Measurements from ENCODE around the gene NOL11.
"Not testable (repeated sequence)": the region's sequence is repeated elsewhere in the genome, so short reads cannot be mapped to it uniquely, and the experiment has no call there.

NOL11 gene

DNA sequence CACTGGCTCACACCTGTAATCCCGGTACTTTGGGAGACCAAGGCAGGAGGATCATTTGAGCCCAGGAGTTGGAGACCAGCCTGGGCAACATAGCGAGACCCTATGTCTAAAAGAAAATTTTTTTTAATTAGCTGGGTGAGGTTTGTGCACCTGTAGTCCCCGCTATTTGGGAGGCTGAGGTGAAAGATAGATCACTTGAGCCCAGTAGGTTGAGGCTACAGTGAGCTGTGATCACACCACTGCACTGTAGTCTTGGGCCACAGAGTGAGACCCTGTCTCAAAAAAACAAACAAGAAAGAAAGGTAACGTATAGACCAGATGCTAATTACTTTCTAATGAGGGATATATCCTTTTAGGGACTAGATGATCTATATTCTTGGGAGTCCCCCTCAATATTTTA, 8.1 kb downstream of the NOL11 start:
- DNase-seq (ENCODE audit: insufficient read length, low spot score) (no peak), FAIRE-seq (no peak)
- TF ChIP-seq POLR2A (IDR thresholded peaks at IDR 0.05; ENCODE audit: low read depth, low read length): no peak

DNA sequence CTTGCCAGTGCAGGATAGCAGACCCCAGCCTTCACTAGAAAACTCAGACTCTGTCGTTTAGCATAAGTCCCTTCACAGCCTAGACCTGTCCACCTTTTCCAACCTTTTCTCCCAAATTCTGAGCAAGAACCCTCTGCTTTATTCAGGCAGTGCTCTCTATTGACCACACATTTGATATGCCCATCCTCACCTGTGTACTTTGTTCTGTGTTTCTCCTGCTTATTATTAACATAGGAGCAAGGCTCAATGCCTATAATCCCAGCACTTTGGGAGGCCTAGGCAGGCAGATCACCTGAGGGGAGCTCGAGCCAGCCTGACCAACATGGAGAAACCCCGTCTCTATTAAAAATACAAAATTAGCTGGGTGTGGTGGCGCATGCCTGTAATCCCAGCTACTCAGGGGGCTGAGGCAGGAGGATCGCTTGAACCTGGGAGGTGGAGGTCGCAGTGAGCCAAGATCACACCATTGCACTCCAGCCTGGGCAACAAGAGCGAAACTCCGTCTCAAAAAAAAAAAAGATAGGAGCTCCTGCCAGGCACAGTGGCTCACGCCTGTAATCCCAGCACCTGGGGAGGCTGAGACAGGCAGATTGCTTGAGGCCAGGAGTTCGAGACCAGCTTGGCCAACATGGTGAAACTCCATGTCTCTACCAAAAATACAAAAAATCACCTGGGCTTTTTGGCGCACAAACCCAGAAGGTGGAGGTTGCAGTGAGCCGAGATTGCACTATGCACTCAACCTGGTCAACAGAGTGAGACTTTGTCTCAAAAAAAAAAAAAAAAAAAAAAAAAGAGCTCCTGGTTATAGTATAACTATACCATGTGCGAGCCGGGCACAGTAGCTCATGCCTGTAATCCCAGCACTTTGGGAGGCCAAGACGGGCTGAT, 9.7 kb downstream of the NOL11 start:
- not testable (repeated sequence) for FAIRE-seq; DNase-seq (ENCODE audit: insufficient read length, low spot score)

DNA sequence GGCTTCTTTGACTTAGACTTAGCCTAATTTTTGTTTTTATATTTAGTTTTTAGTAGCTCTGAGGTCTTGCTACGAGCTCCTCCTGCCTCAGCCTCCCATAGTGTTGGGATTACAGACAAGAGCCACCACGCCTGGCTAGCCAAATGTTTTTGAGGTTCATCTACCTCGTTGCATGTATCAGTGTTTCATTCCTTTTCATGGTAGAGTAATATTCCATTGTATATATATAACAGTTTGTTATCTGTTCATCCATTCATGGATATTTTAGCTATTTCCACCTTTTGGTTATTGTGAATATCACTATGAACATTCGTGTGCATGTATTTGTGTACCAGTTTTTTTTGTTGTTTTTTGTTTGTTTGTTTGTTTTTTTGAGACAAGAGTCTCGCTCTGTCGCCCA, 12.2 kb downstream of the NOL11 start:
- no peak for TF ChIP-seq POLR2A (IDR thresholded peaks at IDR 0.05; ENCODE audit: low read depth, low read length)
- FAIRE-seq: no peak
- no peak for DNase-seq (ENCODE audit: insufficient read length, low spot score)

DNA sequence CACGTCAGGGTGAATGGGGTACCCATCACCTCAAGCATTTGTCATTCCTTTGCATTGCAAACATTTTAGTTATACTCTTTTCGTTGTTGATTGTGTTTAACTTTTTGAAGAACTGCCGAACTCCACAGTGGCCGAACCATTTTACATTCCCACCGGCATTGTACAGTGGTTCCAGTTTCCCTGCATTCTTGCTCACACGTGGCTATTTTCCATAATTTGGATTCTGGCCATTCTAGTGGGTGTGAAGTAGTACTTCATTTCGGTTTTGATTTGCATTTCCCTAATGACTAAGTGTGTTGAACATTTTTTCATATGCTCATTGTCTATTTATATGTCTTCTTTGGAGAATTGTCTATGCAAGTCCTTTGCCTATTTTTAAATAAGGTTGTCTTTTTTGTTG, 13.0 kb downstream of the NOL11 start:
- TF ChIP-seq POLR2A (IDR thresholded peaks at IDR 0.05; ENCODE audit: low read depth, low read length): no peak
- DNase-seq (ENCODE audit: insufficient read length, low spot score): no peak
- no peak for FAIRE-seq

- no peak for TF ChIP-seq POLR2A (IDR thresholded peaks at IDR 0.05; ENCODE audit: low read depth, low read length)
- DNase-seq (ENCODE audit: insufficient read length, low spot score) (no peak), FAIRE-seq (no peak)
Observed at GRCh38 chr17:67733449-67733848, 15.7 kb downstream of the NOL11 start.

- DNase-seq (ENCODE audit: insufficient read length, low spot score): no peak
- no peak for TF ChIP-seq POLR2A (IDR thresholded peaks at IDR 0.05; ENCODE audit: low read depth, low read length)
- no peak for FAIRE-seq
Observed at GRCh38 chr17:67737145-67737544, 19.4 kb downstream of the NOL11 start.

DNA sequence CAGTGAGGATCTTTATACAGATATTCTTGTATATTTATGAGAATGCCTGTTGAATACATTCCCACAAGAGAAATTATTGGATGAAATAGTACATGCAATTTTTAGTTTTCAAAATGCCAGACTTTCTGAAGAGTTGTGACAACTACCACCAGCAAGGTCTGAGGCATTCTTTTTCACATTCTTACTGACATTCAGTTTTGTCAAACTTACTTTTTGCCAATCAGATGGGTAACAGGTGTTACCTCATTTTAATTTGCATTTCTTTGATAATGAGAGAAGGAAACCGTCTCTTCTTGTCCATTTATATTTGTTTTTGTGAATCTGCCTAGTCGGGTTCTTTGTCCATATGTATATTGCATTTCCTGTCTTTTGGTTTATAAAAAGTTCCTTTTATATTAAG, 24.3 kb downstream of the NOL11 start:
- FAIRE-seq: peak; percentile 33
- DNase-seq (ENCODE audit: insufficient read length, low spot score): no peak
- no peak for TF ChIP-seq POLR2A (IDR thresholded peaks at IDR 0.05; ENCODE audit: low read depth, low read length)

- FAIRE-seq: no peak
- TF ChIP-seq POLR2A (IDR thresholded peaks at IDR 0.05; ENCODE audit: low read depth, low read length): no peak
- DNase-seq (ENCODE audit: insufficient read length, low spot score): no peak
Observed at GRCh38 chr17:67746704-67747571, 29.2 kb downstream of the NOL11 start.

GRCh38 chr17:67747681-67748235, 30.0 kb downstream of the NOL11 start:
- DNase-seq (ENCODE audit: insufficient read length, low spot score) (no peak), FAIRE-seq (no peak)
- TF ChIP-seq POLR2A (IDR thresholded peaks at IDR 0.05; ENCODE audit: low read depth, low read length): no peak

DNA sequence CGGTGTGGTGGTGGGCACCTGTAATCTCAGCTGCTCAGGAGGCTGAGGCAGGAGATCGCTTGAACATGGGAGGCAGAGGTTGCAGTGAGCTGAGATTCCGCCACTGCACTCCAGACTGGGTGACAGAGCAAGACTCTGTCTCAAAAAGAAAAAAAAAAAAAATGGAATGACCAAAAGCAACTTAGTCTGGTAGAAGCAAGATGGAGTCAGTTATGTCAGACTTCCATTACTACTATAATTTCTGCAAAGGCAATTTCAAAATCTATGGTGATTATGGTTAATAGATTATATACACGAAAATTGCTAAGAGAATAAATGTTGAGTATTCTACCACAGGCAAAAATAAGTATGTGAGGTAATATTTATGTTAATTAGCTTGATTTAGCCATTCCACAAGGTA, 32.3 kb downstream of the NOL11 start:
- DNase-seq (ENCODE audit: insufficient read length, low spot score) (no peak), FAIRE-seq (no peak)
- no peak for TF ChIP-seq POLR2A (IDR thresholded peaks at IDR 0.05; ENCODE audit: low read depth, low read length)

- DNase-seq (ENCODE audit: insufficient read length, low spot score) (no peak), FAIRE-seq (no peak)
Observed at GRCh38 chr17:67751101-67752074, 33.7 kb downstream of the NOL11 start.

GRCh38 chr17:67752160-67752559, 34.4 kb downstream of the NOL11 start:
- not testable (repeated sequence) for DNase-seq (ENCODE audit: insufficient read length, low spot score); FAIRE-seq

More at GRCh38 chr17:67751101-67752074, 33.7 kb downstream of the NOL11 start:
- no peak for TF ChIP-seq POLR2A (IDR thresholded peaks at IDR 0.05; ENCODE audit: low read depth, low read length)

DNA sequence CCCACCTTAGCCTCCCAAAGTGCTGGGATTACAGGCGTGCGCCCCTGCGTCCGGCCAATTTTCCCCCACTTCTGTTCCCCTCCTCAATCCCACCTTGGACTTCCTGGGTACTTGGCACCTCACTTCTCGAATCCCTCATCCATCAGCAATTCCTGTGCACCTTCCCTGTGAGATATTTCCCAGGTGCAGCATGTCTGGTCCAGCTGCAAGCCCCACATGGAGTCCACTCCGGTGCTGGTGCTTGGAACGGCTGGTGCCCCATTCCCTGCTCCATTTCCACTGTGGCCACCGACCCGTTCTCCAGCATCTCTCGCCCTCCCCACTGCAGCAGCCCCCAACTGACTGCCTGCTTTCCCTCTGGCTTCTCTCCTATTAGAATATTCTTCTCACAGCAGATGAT, 35.3 kb downstream of the NOL11 start:
- DNase-seq (ENCODE audit: insufficient read length, low spot score) (no peak), FAIRE-seq (no peak)
- TF ChIP-seq POLR2A (IDR thresholded peaks at IDR 0.05; ENCODE audit: low read depth, low read length): no peak

All from H54 (cell line).